ENCODE results near the gene SIDT1. TPM values are rescaled to one million over a fixed set of nuclear protein-coding genes. Genes with fewer than 3 reads are reported as not detected.

Gene SIDT1
- total RNA-seq, 1 experiment from 2014 or later = not detected

DNA sequence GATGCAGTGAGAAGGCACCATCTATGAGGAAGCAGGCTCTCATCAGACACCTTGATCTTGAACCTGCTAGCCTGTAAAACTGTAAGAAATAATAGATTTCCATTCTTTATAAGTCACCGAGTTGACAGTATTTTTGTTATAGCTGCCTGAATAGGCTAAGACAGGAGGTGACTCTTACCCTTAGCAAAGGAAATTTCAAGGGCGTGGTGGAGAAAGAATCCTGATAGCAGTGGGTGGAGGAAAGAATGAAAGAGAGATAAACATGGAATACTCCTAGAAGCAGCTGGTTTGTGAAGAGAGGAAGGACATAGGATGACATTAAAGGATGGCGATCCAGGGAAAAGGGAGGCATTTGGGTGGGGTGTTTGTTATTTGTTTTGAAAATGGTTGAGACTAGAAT, 41.4 kb downstream of the SIDT1 start:
- Histone ChIP-seq H3K9me3 (ENCODE audit: control insufficient read depth, insufficient read depth, low read depth, low read length) (no peaks in the 10 kb centered on the region), H3K4me3 (ENCODE audit: low read depth in 2 of 2, low read length in 2 of 2) (no peak overlapping the region), H3K27ac (ENCODE audit: low read length) (no peak overlapping the region), H3K4me1 (ENCODE audit: control insufficient read depth, insufficient read depth, low read length) (no peaks in the 10 kb centered on the region), H3K36me3 (ENCODE audit: control insufficient read depth, insufficient read depth, low read length) (no peaks in the 10 kb centered on the region), H3K27me3 (ENCODE audit: control insufficient read depth, insufficient read depth, low read length) (peaks cover 26% of the 10 kb centered on the region)
- in situ Hi-C loops (cut with HindIII; ENCODE audit: low pct_unique_long_range_greater_than_20kb, low sequenced_read_pairs) (no loop called here), intact Hi-C loops (cut with micrococcal nuclease; ENCODE audit: unreplicated experiment) (no loop called here)
- ChIA-PET POLR2A (no interaction called here), CTCF (no interaction called here)
- TF ChIP-seq, protein P1, sequence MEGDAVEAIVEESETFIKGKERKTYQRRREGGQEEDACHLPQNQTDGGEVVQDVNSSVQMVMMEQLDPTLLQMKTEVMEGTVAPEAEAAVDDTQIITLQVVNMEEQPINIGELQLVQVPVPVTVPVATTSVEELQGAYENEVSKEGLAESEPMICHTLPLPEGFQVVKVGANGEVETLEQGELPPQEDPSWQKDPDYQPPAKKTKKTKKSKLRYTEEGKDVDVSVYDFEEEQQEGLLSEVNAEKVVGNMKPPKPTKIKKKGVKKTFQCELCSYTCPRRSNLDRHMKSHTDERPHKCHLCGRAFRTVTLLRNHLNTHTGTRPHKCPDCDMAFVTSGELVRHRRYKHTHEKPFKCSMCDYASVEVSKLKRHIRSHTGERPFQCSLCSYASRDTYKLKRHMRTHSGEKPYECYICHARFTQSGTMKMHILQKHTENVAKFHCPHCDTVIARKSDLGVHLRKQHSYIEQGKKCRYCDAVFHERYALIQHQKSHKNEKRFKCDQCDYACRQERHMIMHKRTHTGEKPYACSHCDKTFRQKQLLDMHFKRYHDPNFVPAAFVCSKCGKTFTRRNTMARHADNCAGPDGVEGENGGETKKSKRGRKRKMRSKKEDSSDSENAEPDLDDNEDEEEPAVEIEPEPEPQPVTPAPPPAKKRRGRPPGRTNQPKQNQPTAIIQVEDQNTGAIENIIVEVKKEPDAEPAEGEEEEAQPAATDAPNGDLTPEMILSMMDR (IDR thresholded peaks at IDR 0.05) = no peak
- no peak for TF ChIP-seq SIN3A (IDR thresholded peaks at IDR 0.05; ENCODE audit: borderline replicate concordance, insufficient read depth, low read depth, low read length)
- no peak for TF ChIP-seq TCF7L2 (IDR thresholded peaks at IDR 0.05; ENCODE audit: low read depth, low read length)
- no peak for TF ChIP-seq POLR2AphosphoS5 (IDR thresholded peaks at IDR 0.05; ENCODE audit: low read depth, low read length)
- TF ChIP-seq, protein P2, sequence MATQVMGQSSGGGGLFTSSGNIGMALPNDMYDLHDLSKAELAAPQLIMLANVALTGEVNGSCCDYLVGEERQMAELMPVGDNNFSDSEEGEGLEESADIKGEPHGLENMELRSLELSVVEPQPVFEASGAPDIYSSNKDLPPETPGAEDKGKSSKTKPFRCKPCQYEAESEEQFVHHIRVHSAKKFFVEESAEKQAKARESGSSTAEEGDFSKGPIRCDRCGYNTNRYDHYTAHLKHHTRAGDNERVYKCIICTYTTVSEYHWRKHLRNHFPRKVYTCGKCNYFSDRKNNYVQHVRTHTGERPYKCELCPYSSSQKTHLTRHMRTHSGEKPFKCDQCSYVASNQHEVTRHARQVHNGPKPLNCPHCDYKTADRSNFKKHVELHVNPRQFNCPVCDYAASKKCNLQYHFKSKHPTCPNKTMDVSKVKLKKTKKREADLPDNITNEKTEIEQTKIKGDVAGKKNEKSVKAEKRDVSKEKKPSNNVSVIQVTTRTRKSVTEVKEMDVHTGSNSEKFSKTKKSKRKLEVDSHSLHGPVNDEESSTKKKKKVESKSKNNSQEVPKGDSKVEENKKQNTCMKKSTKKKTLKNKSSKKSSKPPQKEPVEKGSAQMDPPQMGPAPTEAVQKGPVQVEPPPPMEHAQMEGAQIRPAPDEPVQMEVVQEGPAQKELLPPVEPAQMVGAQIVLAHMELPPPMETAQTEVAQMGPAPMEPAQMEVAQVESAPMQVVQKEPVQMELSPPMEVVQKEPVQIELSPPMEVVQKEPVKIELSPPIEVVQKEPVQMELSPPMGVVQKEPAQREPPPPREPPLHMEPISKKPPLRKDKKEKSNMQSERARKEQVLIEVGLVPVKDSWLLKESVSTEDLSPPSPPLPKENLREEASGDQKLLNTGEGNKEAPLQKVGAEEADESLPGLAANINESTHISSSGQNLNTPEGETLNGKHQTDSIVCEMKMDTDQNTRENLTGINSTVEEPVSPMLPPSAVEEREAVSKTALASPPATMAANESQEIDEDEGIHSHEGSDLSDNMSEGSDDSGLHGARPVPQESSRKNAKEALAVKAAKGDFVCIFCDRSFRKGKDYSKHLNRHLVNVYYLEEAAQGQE (IDR thresholded peaks at IDR 0.05; ENCODE audit: insufficient read depth in 1 of 2, low read depth in 2 of 2, low read length in 1 of 2) = no peak
- ATAC-seq (no peak), DNase-seq (ENCODE audit: low read depth, low spot score) (no peak)
- BruUV-seq (replicated peaks) = no TSS peak

DNA sequence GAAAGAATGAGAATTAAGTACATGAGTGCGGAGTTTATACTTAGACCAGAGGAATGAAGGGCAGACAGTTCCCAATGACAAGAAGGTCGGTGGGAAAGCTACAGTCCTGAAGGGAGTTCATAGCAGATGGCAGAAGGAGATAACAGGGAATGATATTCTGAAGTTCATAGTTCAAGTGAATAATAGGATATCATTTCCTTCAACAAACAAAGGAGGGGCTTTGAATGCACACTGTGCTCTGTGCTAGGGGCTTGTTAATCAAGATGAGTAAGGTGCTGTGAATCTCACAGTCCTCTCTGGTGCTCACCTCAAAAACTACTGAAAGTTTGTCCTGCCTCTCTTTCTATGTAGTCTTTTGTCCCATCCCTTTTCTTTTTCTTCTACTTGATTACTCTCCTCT, 41.9 kb downstream of the SIDT1 start:
- POLR2A ChIA-PET = no interaction called here
- BruUV-seq (replicated peaks) = no TSS peak

More for the DNA sequence above, 41.9 kb downstream of the SIDT1 start:
- ATAC-seq = no peak
- H3K27ac ChIP-seq (ENCODE audit: low read length) = no peak overlapping the region
- in situ Hi-C loops (cut with HindIII; ENCODE audit: low pct_unique_long_range_greater_than_20kb, low sequenced_read_pairs) = no loop called here
- CTCF ChIA-PET = no interaction called here
- no peak for DNase-seq (ENCODE audit: low read depth, low spot score)
- H3K36me3 ChIP-seq (ENCODE audit: control insufficient read depth, insufficient read depth, low read length) = no peaks in the 10 kb centered on the region
- H3K4me3 ChIP-seq (ENCODE audit: low read depth in 2 of 2, low read length in 2 of 2) = no peak overlapping the region
- intact Hi-C loops (cut with micrococcal nuclease; ENCODE audit: unreplicated experiment) = no loop called here
- TF ChIP-seq SIN3A (IDR thresholded peaks at IDR 0.05; ENCODE audit: borderline replicate concordance, insufficient read depth, low read depth, low read length) (no peak), POLR2AphosphoS5 (IDR thresholded peaks at IDR 0.05; ENCODE audit: low read depth, low read length) (no peak), TCF7L2 (IDR thresholded peaks at IDR 0.05; ENCODE audit: low read depth, low read length) (no peak)
- TF ChIP-seq, protein P2 (IDR thresholded peaks at IDR 0.05; ENCODE audit: insufficient read depth in 1 of 2, low read depth in 2 of 2, low read length in 1 of 2) = no peak
- TF ChIP-seq, protein P1 (IDR thresholded peaks at IDR 0.05) = no peak
- no peaks in the 10 kb centered on the region for H3K4me1 ChIP-seq (ENCODE audit: control insufficient read depth, insufficient read depth, low read length)
- peaks cover 28% of the 10 kb centered on the region for H3K27me3 ChIP-seq (ENCODE audit: control insufficient read depth, insufficient read depth, low read length)
- no peaks in the 10 kb centered on the region for H3K9me3 ChIP-seq (ENCODE audit: control insufficient read depth, insufficient read depth, low read depth, low read length)
